HG02884 (cell line): ENCODE data around the gene MSL2.
"Not testable (repeated sequence)": the region's sequence is repeated elsewhere in the genome, so short reads cannot be mapped to it uniquely, and the experiment has no call there.

Source experiments
- ATAC-seq: cut with Tn5 transposase; IDR thresholded peaks from one replicate; pipeline ENCODE4 v1.9.1; 2021; ENCODE audit warnings: mild to moderate bottlenecking, moderate library complexity; ENCODE audit not compliant: unreplicated experiment

MSL2 gene, protein sequence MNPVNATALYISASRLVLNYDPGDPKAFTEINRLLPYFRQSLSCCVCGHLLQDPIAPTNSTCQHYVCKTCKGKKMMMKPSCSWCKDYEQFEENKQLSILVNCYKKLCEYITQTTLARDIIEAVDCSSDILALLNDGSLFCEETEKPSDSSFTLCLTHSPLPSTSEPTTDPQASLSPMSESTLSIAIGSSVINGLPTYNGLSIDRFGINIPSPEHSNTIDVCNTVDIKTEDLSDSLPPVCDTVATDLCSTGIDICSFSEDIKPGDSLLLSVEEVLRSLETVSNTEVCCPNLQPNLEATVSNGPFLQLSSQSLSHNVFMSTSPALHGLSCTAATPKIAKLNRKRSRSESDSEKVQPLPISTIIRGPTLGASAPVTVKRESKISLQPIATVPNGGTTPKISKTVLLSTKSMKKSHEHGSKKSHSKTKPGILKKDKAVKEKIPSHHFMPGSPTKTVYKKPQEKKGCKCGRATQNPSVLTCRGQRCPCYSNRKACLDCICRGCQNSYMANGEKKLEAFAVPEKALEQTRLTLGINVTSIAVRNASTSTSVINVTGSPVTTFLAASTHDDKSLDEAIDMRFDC

GRCh38 chr3:136196064-136196400 is at the start of gene MSL2:
Gene MSL2, minus strand, starts transcription at chr3:136196335. Its CDS starts 1,222 bp downstream, at chr3:136195113.
- ATAC-seq, result no peak

DNA sequence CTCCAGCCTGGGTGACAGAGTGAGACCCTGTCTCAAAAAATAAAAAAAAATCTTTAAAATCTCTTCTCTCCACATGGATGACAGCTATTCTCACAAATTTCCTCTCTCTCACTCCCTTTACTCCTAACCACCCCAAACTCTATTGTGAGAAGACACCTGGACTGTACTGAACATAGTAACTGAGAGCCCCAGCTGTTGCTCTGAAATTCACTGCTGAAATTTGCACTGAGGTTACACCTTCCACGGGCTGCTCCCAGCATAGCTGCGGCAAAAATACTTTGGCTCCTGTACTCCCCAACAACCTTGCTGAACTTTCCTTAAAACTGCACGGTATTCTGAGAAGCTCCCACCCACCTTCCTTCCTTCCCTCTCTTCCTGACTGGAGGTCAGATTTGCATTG is 49.6 kb upstream of the MSL2 start:
- no peak for ATAC-seq

- no peak for ATAC-seq
Observed at GRCh38 chr3:136239094-136239493, 43.0 kb upstream of the MSL2 start.

- ATAC-seq, result no peak
Observed at GRCh38 chr3:136237961-136238649, 42.0 kb upstream of the MSL2 start.

DNA sequence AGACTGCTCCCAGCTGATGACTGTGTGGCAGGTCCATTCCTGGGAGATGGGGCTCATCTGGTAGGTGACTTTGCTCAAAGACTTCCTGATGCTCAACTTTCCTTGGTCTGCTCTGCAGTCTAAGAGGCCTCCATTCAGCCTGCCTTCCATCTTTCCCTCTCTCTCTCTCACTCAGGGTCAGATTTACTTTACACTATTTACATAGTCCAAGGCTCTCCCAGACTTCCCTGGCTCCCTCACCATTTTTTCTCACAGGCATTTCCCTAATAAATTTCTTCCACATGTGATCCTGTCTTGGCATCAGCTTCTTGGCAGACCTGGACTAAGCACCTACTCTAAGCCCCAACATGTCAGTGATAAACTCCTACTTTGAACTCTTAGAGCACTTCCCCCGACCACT is 41.0 kb upstream of the MSL2 start:
- ATAC-seq, result no peak

GRCh38 chr3:136236109-136236508 is 40.0 kb upstream of the MSL2 start:
- ATAC-seq, result no peak

- no peak for ATAC-seq
Observed at GRCh38 chr3:136235545-136235944, 39.4 kb upstream of the MSL2 start.

GRCh38 chr3:136232413-136232812 is 36.3 kb upstream of the MSL2 start:
- ATAC-seq, result no peak

DNA sequence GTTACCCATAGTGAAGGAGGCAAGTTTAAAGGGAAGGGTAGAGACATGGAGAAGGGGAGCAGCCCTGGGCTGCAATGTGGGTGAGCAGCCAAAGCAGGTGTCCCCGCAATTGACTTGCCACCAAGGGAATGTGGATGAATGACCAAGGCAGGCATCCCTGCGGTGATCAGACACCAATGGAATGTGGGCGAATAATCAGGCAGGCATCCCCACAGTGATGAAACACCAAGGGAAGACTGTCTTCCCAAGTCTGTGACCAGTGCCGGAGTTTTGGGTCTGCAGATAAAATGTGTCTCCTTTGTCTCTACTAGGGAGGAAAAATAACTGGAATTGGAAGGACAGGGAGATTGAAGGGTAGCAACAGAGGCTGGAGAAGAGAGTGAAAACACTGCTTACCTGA is 26.6 kb upstream of the MSL2 start:
- not testable (repeated sequence) for ATAC-seq

- ATAC-seq, result no peak
Observed at GRCh38 chr3:136211547-136211946, 15.4 kb upstream of the MSL2 start.

GRCh38 chr3:136209921-136210320 is 13.8 kb upstream of the MSL2 start:
- no peak for ATAC-seq

- no peak for ATAC-seq
Observed at GRCh38 chr3:136207489-136208115, 11.5 kb upstream of the MSL2 start.

DNA sequence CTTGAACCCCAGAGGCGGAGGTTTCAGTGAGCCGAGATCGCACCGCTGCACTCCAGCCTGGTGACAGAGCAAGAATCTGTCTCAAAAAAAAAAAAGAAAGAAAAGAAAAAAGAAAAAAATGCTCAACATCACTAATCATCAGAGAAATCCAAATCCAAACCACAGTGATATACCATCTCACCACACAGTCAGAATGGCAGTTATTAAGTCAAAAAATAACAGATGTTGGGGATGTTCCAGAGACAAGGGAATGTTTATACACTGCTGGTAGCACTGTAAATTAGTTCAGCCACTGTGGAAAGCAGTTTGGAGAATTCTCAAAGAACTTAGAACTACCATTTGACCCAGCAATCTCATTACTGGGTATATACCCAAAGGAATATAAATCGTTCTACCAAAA is 3.1 kb upstream of the MSL2 start:
- not testable (repeated sequence) for ATAC-seq

DNA sequence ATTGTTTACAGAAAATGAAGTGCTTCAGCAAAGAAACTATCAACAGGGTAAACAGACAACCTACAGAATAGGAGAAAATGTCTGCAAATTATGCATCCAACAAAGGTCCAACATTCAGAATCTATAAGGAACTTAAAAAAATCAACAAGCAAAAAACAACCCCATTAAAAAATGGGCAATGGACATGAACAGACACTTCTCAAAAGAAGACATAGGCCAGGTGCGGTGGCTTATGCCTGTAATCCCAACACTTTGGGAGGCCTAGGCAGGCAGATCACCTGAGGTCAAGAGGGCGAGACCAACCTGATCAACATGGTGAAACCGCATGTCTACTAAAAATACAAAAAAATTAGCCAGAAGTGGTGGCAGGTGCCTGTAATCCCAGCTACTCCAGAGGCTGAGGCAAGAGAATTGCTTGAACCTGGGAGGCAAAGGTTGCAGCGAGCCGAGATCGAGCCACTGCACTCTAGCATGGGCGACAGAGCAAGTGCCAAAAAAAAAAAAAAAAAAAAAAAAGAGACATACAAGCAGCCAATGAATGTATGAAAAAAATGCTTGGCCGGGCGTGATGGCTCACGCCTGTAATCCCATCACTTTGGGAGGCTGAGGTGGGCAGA is 2.4 kb upstream of the MSL2 start:
- ATAC-seq, result not testable (repeated sequence)

GRCh38 chr3:136197159-136197793 is 1.1 kb upstream of the MSL2 start:
- ATAC-seq, result no peak

DNA sequence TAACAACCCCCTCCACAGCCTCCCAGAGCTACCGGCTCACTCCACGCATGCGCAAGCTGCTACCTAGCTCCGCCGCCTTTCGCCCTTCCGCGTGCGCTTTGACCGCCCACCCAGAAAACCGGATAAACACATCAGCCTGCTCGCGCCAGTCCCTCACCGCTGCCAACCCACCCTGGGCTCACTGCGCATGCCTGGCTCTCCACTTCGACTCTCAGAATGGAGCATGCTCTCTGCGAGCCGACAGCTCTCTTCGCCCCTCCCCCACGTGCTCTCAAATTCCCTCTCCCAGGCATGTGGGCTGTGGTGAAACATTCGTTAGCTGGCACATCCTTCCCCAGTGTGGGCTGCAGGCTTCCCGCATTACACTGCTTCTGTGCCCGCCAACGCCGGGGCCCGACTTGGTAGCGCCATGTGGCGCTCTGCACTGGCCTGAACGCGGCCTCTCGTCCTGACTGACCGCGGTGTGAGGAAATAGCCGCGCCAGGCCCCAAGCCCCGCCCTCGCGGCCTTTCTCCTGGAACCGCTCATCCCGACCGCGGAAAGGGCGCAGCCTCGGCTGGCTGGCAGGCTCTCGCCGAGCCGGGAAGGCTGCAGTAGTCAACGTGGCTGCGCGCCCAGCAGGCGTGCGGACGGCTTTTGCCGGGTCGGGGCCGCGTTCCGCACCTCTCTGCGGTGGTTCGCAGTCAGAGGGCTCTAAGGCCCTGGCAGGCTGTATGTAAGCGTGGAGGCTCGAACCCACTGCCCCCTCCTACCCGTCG is 445 bp upstream of the MSL2 start:
- ATAC-seq, result peak; percentile 61

DNA sequence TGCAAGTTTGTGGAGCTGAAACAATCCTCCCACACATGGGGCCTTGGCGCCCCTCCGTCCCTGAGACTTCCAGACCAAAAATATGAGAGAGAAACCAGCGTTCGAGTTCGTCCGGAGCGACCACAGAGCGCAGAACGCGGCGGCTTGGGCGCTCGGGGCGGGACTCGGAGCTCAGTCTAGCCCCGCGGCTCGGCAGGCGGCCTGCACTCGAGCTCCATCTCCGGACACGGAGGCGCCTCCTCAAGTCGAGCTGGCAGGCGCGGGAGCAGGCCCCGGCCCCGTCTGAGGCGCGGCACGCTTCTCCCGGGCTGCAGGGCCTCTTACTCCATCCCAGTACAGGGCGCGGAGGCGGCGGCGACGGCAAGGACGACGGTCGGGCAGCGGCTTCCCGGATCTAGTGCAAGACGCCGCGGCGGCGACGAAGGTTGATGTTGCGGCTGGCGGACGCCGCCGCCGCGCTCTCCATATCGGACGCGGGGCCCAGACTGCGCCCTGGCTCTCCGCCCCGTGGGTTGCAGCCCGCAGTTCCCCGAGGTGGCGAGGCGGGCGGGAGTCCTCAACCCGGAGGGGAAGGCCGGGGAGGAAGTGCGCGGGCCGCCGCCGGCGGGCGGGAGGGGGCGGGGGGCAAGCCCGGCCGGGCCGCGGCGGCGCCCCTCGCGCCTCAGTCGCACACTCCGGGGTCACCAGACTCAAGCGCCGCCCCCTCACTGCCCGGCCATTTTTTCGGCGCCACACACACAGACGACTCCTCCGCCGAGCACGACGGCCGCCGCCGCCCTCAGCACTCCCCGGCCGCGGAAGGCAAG is 674 bp downstream of the MSL2 start:
- peak; percentile 24 for ATAC-seq

DNA sequence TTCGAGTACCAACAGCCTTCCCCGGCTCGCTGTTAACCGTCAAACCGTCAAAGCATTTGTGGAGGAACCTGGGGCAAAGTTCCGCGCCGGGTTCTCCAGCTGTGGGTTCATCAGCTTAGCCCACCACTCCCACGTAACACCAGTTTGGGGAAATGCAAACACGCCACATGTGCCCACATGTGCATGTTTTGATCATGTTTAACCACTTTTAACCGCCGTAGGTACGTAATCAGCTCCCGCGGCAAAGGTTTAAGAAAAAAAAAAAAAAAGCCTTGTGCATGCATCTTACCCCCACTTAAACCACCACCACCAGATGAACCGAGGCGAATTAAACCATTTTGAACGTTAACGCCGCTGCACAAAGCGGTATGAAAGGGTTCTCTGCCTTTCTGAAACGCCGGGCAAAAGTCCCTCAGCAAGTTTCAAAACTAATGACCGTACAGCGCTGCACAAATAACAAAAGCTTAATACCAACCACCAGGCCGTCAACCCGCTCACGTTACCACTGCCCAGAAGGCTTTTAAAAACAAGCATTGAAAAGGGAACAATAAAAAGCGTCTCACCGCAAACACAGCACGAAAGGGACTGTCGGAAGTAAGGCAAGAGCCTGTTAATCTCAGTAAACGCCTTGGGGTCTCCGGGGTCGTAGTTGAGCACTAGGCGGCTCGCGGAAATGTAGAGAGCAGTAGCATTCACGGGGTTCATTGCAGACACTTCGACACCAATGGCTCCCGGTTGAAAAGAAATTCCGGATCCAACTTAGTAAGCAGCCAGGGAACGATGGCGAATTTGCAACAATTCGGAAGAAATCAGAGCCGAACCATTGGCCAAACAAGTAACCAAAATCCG is 1.5 kb downstream of the MSL2 start:
- ATAC-seq, result no peak
